Left renal cortex interstitium (tissue), 4 donors: ENCODE results near the gene DPH7. TPM values are rescaled to one million over a fixed set of nuclear protein-coding genes. Genes with fewer than 3 reads are reported as not detected.
"Not testable (repeated sequence)": the region's sequence is repeated elsewhere in the genome, so short reads cannot be mapped to it uniquely, and the experiment has no call there.

ENCODE experiments used
- DNase-seq, 4 donors: peaks; one replicate each; pipeline ENCODE4 v3.0.0-alpha.2; 2013; ENCODE audit warnings: low read depth in 4 of 4, low spot score in 2 of 4, missing footprints in 1 of 4
- polyA plus RNA-seq, 4 donors: library from polyadenylated mRNA; unstranded; fragments of 120-200 nt; gene quantifications; one replicate each; pipeline ENCODE4 v1.2.1, GENCODE V29; 2013; ENCODE audit not compliant: insufficient read length in 4 of 4

DPH7 gene
- polyA plus RNA-seq, result 10 to 100 TPM; 34.9 to 74.0 (median 52.8) TPM

- peak; percentile 63 to 91 (median 83) for DNase-seq
Observed at GRCh38 chr9:137578518-137579258, at the start of gene DPH7. TSS of gene DPH7 (minus strand) at chr9:137578925. CDS start at chr9:137578777, 148 bp downstream.

- not testable (repeated sequence) for DNase-seq
Observed at GRCh38 chr9:137627406-137627805, 48.7 kb upstream of the DPH7 start.

DNA sequence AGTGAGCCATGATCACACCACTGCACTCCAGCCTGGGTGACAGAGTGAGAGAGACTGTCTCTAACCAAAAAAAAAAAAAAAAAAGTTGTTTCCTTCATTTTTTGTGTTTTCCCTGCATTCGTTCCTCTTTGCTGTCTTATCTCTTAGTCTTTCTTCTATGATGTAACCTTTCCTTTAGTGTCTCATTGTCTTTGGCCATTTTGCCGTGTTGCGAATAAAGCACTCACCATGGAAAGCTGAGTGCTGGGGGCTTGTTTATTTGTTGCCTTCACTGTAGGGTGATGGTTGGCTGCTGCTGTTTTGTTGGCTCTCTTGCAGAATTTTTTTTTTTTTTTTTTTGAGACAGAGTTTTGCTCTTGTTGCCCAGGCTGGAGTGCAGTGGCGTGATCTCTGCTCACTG, 47.7 kb upstream of the DPH7 start:
- DNase-seq, result no peak

DNA sequence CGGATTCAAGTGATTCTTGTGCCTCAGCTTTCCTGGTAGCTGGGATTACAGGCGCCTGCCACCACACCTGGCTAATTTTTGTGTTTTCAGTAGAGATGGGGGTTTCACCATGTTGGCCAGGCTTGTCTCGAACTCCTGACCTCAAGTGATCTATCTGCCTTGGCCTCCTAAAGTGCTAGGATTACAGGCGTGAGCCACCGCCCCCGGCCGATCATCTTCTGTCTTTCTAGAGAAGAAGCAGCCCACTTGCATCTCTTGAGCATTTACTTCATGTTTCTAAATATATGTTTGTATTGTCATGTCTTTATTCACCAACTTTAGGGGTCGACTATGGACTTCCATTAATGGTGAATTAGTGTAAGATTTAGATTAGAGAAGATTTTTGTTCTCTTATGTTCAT, 43.5 kb upstream of the DPH7 start:
- DNase-seq, result not testable (repeated sequence)

- no peak for DNase-seq
Observed at GRCh38 chr9:137621131-137621757, 42.5 kb upstream of the DPH7 start.

DNA sequence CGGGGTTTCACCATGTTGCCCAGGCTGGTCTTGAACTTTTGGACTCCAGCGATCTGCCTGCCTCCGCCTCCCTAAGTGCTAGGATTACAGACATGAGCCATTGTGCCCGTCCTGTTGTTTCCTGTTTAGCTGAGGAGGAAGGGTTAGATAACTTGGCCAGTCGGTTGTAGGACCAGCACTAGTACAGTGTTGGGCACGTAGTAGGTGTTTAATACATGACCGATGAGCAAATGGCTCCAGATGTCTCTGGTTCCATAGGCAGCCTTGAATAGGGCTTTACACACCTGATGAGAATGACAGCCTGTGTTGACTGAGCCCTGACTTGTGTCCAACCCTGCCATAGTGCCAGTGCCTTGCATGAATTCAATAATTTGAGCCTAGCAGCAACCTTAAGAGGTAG, 41.9 kb upstream of the DPH7 start:
- no peak for DNase-seq

- DNase-seq, result no peak
Observed at GRCh38 chr9:137620048-137620405, 41.3 kb upstream of the DPH7 start.

DNA sequence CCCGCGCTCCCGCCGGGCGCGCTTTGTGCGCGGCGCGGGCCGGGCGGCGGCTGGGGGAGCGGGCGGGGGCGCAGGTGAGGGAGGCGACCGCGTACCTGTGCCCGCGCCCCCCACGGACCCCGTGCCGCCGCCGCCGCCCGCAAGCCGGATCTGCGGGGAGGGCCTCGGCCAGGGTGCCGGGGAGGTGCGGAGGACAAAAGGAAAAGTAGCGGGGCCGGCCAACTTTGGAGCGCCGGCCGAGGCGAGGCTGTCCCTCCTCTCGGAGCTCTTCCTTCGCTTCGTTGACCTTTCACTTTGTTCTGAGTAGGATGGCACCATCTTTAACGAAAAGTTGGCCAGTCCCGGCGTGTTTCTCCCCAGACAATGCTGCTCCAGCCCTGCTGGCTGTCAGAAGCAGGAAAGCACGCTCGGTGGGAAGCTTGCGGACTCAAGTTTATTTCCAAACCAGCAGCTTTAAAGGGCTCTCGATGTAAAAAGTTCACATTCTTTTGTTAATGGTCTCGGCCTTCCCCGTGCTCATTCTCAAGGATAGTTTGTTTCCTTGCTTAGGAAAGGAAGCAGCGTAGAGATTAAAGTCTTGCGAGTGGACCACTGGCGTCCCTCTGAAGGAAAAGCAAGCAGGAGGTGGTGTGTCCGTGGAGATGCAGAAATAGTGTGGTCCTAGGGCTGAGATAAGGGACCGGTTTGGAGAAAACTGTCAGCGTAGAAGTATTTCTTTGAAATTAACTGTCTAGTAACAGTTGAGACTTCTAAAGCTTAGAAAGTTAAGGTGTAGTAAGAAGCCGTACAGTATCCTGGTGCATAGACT, 40.7 kb upstream of the DPH7 start:
- peak in 1 of 4 donors; percentile 42 for DNase-seq

DNA sequence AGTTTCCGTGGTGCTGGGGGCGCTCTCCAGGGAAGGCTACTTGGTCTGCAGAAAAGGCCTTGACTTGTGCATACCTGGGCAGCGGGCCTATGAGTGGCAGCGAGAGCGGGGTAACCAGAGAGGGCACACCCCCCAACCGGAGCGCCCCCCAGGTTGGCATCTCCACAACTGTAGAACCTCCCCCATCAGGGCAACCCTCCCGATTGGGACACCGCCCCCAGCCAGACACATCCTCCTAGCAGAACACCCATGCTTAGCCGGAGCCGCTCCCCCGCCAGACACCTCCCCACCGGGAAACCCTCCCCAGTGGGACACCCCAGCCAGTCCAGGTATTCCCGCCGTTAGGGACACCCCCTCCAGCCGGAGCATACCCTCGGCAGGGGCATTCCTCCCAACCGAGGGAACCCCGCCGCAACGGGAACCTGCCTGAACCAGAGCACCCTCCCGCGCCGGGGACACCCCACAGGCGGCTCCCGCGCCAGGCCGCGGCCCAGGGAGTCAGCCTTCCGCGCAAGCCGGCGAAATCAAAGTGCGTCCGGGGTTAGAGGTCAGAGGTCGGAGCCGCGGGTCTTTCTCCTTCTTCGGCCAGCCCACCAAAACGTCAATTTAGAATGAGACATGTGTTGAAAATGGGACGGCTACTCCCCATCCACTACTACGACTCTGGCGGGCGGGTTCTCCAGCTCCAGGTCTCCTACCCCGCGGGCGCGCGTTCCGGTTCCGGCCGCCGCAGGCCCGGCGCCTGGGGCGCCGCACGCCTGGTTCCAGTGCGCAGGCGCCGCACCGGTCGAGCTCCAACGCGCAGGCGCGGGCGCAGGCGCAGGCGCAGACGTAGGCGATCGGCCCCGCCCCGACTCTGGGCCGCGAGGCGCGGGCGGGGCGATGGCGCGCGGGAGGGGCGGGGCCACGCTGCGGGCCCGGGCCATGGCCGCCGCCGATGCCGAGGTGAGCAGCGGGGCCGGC, 39.7 kb upstream of the DPH7 start, which contains the start of gene EHMT1:
TSS of gene EHMT1 (plus strand) at position 901 of the 963 bp plus-strand sequence. CDS start at position 925, 24 bp downstream.
- DNase-seq, result peak in 3 of 4 donors; percentile 67 to 77 (median 76)

GRCh38 chr9:137615387-137615871, 36.7 kb upstream of the DPH7 start:
- no peak for DNase-seq

DNA sequence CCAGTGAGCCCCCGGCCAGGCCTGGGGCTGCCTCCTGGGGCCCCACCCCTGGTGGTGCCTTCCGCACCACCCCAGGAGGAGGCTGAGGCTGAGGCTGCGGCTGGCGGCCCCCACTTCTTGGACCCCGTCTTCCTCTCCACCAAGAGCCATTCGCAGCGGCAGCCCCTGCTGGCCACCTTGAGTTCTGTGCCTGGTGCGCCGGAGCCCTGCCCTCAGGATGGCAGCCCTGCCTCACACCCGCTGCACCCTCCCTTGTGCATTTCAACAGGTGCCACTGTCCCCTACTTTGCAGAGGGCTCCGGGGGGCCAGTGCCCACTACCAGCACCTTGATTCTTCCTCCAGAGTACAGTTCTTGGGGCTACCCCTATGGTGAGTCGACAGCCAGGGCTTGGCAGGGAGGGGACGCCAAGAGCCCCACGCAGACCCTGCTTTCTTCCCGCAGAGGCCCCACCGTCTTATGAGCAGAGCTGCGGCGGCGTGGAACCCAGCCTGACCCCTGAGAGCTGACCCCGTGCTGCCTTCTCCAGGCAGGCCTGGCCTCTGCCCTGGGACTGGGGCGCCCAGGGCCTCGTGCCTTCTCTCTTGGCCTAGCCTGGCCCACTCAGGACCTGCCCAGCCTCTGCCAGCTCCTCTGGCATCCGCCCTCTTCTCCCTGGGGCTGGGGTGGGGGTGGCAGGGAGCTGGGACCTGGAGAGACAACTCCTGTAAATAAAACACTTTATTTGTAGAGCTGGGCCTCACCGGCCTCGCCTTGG, 36.1 kb upstream of the DPH7 start:
- DNase-seq, result no peak

DNA sequence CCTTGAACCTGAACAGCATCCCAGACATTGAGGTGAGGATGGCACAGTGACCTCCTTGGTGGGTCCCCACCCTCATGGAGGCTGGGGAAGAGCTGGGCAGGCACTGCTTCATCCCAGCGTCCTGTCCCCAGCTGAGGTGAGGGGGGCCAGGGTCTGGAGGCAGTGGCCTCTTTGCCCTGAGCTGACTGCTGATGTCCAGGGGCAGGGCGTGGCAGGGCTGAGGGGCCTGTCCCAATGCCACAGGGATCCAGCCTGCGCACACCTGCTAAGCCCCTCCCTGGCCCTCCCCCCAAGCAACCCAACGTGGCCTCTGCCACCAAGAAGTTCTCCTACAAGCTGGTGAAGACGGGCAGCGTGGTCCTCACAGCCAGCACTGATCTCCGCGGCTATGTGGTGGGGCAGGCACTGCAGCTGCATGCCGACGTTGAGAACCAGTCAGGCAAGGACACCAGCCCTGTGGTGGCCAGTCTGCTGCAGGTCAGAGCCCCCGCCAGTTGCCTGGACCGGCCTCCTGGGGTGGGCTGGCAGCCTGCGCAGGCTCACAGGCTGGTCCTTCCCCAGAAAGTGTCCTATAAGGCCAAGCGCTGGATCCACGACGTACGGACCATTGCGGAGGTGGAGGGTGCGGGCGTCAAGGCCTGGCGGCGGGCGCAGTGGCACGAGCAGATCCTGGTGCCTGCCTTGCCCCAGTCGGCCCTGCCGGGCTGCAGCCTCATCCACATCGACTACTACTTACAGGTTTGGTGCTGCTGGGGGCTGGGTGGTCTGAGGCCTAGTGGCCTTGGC, 35.2 kb upstream of the DPH7 start:
- no peak for DNase-seq

- DNase-seq, result no peak
Observed at GRCh38 chr9:137613259-137613658, 34.5 kb upstream of the DPH7 start.

DNA sequence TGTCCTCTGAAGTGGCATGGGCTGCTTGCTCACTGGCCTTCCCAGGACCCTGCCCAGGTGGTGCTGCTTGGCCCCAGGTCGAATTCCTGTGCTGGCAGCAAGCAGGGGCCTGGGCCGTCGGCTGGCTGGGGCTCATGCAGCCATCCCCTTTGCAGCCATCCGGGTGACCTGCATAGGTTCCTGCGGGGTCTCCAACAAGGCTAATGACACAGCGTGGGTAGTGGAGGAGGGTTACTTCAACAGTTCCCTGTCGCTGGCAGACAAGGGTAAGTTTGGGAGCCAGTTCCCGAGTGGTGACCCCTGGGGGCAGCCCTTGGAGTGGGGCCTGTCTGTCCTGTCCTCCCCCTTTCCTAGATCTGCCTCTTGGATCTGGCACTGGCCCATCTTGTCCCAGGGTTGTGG, 34.0 kb upstream of the DPH7 start:
- no peak for DNase-seq

DNA sequence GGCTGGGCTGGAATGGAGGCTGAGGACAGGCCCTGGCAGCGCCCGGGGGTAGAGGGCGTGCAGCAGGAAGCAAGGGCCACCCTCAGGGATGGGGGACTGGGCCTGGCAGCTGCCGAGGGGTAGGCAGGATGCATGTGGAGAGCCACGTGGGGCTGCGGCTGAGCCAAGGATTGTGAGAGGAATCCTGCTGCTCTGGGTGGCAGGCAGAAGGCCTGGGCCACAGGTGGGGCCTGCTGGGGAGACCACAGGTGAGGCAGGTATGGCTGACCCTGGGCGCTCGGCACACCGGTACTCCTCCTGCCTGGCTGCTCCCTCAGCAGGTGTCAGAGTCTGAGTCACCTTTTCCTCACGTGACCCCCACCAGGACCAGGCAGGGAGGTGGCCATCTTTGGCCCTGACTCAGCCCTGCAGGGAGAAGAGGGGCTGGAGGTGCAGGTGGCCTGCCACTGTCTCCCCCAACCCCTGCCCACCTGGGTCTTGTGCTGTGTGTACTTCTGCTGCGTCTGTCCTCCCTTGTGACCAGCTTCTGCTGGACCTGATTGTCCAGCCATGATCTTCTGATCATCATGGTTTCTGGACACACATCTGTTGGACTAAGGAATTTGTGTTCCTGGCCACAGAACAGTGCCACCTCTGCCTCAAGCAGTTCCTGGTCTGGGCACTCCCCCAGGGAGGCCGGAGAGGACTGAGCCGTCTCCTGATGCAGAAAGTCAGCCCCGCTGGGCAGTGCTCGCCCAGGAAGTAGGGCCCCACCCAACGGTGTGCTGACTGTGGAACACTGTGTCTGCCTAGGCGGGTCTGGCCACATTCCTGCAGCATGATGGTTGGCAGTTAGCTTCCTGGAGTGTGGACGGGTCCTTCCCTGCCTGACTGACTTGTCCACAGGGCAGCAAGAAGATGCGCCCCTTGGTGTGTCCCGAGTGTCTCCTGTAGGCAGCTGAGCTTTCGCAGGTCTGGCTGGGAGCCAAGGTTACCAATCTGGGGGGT, 33.2 kb upstream of the DPH7 start:
- DNase-seq, result no peak

DNA sequence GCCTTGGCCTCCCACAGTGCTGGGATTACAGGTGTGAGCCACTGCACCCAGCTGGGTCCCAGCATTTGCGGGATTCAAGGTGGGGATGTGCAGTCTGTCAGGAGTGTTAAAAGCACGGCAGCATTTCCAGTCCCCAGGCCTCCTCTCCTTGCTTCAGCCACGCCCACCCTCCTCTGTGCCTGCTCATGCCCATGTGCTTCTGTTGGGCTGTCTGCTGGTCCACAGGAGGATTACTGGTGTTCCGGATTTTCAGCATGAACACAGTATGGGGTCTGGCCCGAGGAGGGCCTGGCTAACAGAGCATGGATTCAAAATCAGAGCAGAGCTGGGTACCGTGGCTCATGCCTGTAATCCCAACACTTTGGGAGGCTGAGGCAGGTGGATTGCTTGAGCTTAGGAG, 32.2 kb upstream of the DPH7 start:
- no peak for DNase-seq

DNA sequence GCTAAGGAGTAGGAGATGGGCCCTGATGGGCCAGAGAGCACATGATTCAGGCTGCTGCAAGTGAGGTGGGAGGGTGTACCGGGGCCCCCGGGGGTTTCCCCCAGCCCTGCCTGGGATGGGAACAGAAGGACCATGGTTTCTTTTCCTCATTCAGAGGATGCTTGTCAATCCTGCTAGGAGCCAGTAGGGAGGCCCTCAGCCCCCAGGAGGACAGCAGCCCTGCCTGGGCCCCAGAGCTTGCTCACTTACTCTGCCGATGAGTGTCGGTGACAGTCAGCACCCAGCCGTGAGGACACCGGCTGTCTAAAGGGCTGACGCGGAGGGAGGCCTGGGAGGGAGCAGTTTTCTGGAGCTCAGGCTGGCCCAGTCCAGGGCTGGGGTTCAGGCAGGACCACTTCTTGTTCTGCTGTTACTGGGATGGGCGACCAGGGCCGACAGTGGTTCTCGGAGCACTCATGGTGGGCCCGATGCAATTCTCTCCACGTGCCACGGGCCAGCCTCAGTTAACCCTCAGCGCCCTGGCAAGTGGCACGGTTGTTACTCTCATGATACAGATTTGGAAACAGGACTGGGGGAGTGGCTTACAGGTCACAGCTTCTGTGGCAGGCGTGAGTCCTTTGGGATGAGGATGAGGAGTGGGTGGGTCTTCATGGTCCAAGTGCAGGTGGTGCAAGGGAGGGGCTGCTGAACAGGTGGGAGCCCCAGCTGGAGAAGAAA, 28.6 kb upstream of the DPH7 start:
- DNase-seq, result no peak
